Right lobe of liver (tissue), 6 donors: ENCODE data around the gene LMBR1. TPM values are rescaled to one million over a fixed set of nuclear protein-coding genes. Genes with fewer than 3 reads are reported as not detected.
"Not testable (repeated sequence)": the region's sequence is repeated elsewhere in the genome, so short reads cannot be mapped to it uniquely, and the experiment has no call there.

Experiments used
- ATAC-seq, 4 donors: fragments of 200-7000 bp; cut with Tn5 transposase; one replicate each; pipeline ENCODE4 v1.9.1; 2020; ENCODE audit warnings: mild to moderate bottlenecking in 4 of 4, moderate library complexity in 4 of 4
- DNase-seq, 3 donors: peaks; one replicate each; pipeline ENCODE4 v3.0.0-alpha.2; 2020
- H3K27ac ChIP-seq, 3 donors: fragments of 200-600 bp; one replicate each; pipeline ENCODE4 v1.8.0; 2022
- H3K27me3 ChIP-seq, 2 donors: fragments of 200-600 bp; one replicate each; pipeline ENCODE4 v1.8.0; 2022
- H3K36me3 ChIP-seq, 4 donors: fragments of 200-600 bp; sonication (generic) in 1 of 4; one replicate each; pipeline versions ENCODE4 v1.5.1 to v1.8.0; 2017 to 2022; ENCODE audit warnings: control low read depth in 1 of 4
- H3K4me1 ChIP-seq, 4 donors: fragments of 200-600 bp; sonication (generic) in 1 of 4; one replicate each; pipeline versions ENCODE4 v1.5.1 to v1.8.0; 2017 to 2022; ENCODE audit warnings: control low read depth in 1 of 4
- H3K4me3 ChIP-seq, 3 donors: fragments of 200-600 bp; one replicate each; pipeline ENCODE4 v1.8.0; 2022
- H3K9me3 ChIP-seq, 4 donors: fragments of 200-600 bp; sonication (generic) in 1 of 4; one replicate each; pipeline versions ENCODE4 v1.5.1 to v1.8.0; 2017 to 2022; ENCODE audit warnings: control low read depth in 1 of 4
- CTCF ChIP-seq, 4 donors: fragments of 200-600 bp in 3 of 4; fragments of 450-650 bp in 1 of 4; IDR thresholded peaks; one replicate each; pipeline versions ENCODE4 v1.5.1 to v1.8.0; 2016 to 2022; ENCODE audit warnings: antibody characterized with exemption in 4 of 4, mild to moderate bottlenecking in 2 of 4
- POLR2A ChIP-seq: fragments of 450-650 bp; IDR thresholded peaks from one replicate; pipeline ENCODE4 v1.6.1; 2017; ENCODE audit warnings: antibody characterized with exemption, mild to moderate bottlenecking
- WGBS: methylation state at CpG from one replicate; pipeline ENCODE4 v1.1.6; 2018; ENCODE audit warnings: low coverage, low lambda C conversion rate; ENCODE audit not compliant: insufficient coverage; ENCODE audit errors: missing lambda C conversion rate; 5-methylcytosine and 5-hydroxymethylcytosine counted together
- intact Hi-C, 2 donors: fragments of 100-400 bp; cut with DNase I; formaldehyde crosslinking; loops; one replicate each; pipeline versions ENCODE4 v1.11.2 to v1.14.1; 2022
- total RNA-seq, 6 experiments: library from RNA; depleted of rRNA in 2 of 6; stranded (reverse); fragments of >200 nt in 2 of 6; fragmentation: NEBNext Ultra II Directional in 3 of 6; extraction: Animal tissue kit (Norgen Biotek cat#: 25700) in 3 of 6; gene quantifications; one replicate each; pipeline versions ENCODE4 v1.1.0 to v1.2.4, GENCODE V29; 2016 to 2023
- donor health status: DM: no; HTN: yes; CAD: no.
- donor health status: DM: no; HTN: no; CAD: no.
- donor health status: DM: no; HTN: no; CAD: no.
- donor health status: DM: no; HTN: yes; CAD: no.
- donor health status: DM: no; HTN: yes; CAD: no.

LMBR1 gene
- total RNA-seq, 6 experiments from 2014 or later: 25.1 to 34.5 (median 31.7) TPM

- H3K4me1 ChIP-seq: no peaks in the 10 kb centered on the region
- intact Hi-C loops: no loop called here
- no peak for ATAC-seq
- WGBS: 88% methylated on average over 54 of the region's 57 CpGs
- H3K9me3 ChIP-seq: no peaks in the 10 kb centered on the region
- H3K36me3 ChIP-seq: no peaks in the 10 kb centered on the region
- TF ChIP-seq CTCF (IDR thresholded peaks at IDR 0.05) (no peak), POLR2A (no peak)
- H3K27ac ChIP-seq: no peak overlapping the region
- no peak for DNase-seq
- H3K4me3 ChIP-seq: no peak overlapping the region
- no peaks in the 10 kb centered on the region for H3K27me3 ChIP-seq
Observed at GRCh38 chr7:156940421-156941122, 47.6 kb upstream of the LMBR1 start.

GRCh38 chr7:156936766-156937165, 43.8 kb upstream of the LMBR1 start:
- H3K4me1 ChIP-seq, ATAC-seq, H3K36me3 ChIP-seq, H3K27me3 ChIP-seq, H3K9me3 ChIP-seq, DNase-seq, intact Hi-C loops, H3K27ac ChIP-seq, H3K4me3 ChIP-seq: not testable (repeated sequence)
- 89% methylated on average over 2 of the region's 3 CpGs for WGBS

- DNase-seq (no peak), ATAC-seq (peak in 1 of 4 donors; percentile 24)
- 86% methylated on average over 3 of the region's 7 CpGs for WGBS
- H3K27ac ChIP-seq: no peak overlapping the region
- no peaks in the 10 kb centered on the region for H3K4me1 ChIP-seq
- no peak overlapping the region for H3K4me3 ChIP-seq
- H3K36me3 ChIP-seq: no peaks in the 10 kb centered on the region
- intact Hi-C loops: no loop called here
- no peaks in the 10 kb centered on the region for H3K27me3 ChIP-seq
- TF ChIP-seq CTCF (IDR thresholded peaks at IDR 0.05) (no peak), POLR2A (no peak)
- H3K9me3 ChIP-seq: no peaks in the 10 kb centered on the region
Observed at GRCh38 chr7:156935250-156935649, 42.3 kb upstream of the LMBR1 start.

GRCh38 chr7:156932006-156932405, 39.0 kb upstream of the LMBR1 start:
- no peaks in the 10 kb centered on the region for H3K9me3 ChIP-seq
- intact Hi-C loops: no loop called here
- no peaks in the 10 kb centered on the region for H3K4me1 ChIP-seq
- DNase-seq (no peak), ATAC-seq (peak; percentile 28 to 81 (median 64))
- 10% methylated on average over 7 of the region's 7 CpGs for WGBS
- H3K4me3 ChIP-seq: no peak overlapping the region
- H3K36me3 ChIP-seq: no peaks in the 10 kb centered on the region
- TF ChIP-seq CTCF (IDR thresholded peaks at IDR 0.05) (no peak), POLR2A (no peak)
- H3K27me3 ChIP-seq: no peaks in the 10 kb centered on the region
- no peak overlapping the region for H3K27ac ChIP-seq

GRCh38 chr7:156929789-156930539, 37.0 kb upstream of the LMBR1 start:
- DNase-seq (no peak), ATAC-seq (no peak)
- Histone ChIP-seq H3K4me1 (no peaks in the 10 kb centered on the region), H3K36me3 (no peaks in the 10 kb centered on the region), H3K4me3 (no peak overlapping the region), H3K9me3 (no peaks in the 10 kb centered on the region), H3K27me3 (no peaks in the 10 kb centered on the region), H3K27ac (no peak overlapping the region)
- no peak for TF ChIP-seq CTCF (IDR thresholded peaks at IDR 0.05)
- no peak for TF ChIP-seq POLR2A
- WGBS: 51% methylated on average over 11 of the region's 16 CpGs
- intact Hi-C loops: no loop called here
